NB4 (cell line): ENCODE data around the gene PTCH2.

Experiments used
- DNase-seq: peaks from one replicate; pipeline ENCODE4 v3.0.0; 2010; ENCODE audit warnings: low read depth
- H3K4me3 ChIP-seq: one replicate; pipeline ENCODE4 v1.5.1; 2011; ENCODE audit warnings: mild to moderate bottlenecking, low read depth, low read length, moderate library complexity
- MYC ChIP-seq: IDR thresholded peaks from 2 replicates; pipeline ENCODE4 v1.6.1; 2011; ENCODE audit warnings: low read depth, low read length
- POLR2A ChIP-seq: IDR thresholded peaks from 2 replicates; pipeline ENCODE4 v1.6.1; 2011; ENCODE audit warnings: mild to moderate bottlenecking; ENCODE audit not compliant: insufficient read length; ENCODE audit errors: extremely low read depth
- TF ChIP-seq, protein P1 (sequence below): IDR thresholded peaks from one replicate; pipeline ENCODE4 v1.5.1; 2012; ENCODE audit warnings: low read depth, low read length
- TF ChIP-seq, protein P2 (sequence below): IDR thresholded peaks from 2 replicates; pipeline ENCODE4 v1.6.1; 2011; ENCODE audit warnings: low read depth, low read length

Gene PTCH2

DNA sequence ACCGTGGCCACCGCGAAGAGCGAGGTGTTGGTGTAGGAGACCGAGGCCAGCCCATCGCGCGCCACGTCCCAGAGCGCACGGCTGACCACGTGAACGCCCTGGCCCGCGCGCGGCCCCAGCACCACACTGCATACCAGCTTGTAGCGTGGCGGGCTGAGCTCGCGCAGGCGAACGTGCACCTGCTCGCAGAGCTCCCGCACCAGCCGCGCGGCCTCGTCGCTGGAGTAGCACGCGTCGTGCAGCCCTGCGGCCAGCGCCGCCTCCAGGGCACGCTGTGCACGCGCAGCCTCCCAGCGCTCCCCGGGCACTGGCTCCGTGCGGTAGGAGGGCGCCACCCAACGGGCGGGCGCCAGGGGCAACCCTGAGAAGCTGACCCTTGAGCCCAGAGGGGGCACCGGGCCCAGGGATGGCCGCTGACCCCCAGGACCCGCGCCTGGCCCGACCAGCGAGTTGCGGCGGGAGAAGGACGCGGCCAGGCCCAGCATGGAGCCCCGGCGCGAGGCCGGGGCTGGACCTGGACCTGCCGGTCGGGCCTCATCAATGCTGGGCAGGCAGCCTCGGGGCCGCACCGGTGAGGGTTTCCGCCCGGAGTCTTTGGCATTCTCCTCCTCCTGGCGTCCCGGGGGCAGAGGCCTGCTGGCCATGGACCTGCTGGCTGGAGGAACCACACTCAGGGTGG is 36.9 kb downstream of the PTCH2 start:
- TF ChIP-seq POLR2A, result no peak
- TF ChIP-seq, protein P1, sequence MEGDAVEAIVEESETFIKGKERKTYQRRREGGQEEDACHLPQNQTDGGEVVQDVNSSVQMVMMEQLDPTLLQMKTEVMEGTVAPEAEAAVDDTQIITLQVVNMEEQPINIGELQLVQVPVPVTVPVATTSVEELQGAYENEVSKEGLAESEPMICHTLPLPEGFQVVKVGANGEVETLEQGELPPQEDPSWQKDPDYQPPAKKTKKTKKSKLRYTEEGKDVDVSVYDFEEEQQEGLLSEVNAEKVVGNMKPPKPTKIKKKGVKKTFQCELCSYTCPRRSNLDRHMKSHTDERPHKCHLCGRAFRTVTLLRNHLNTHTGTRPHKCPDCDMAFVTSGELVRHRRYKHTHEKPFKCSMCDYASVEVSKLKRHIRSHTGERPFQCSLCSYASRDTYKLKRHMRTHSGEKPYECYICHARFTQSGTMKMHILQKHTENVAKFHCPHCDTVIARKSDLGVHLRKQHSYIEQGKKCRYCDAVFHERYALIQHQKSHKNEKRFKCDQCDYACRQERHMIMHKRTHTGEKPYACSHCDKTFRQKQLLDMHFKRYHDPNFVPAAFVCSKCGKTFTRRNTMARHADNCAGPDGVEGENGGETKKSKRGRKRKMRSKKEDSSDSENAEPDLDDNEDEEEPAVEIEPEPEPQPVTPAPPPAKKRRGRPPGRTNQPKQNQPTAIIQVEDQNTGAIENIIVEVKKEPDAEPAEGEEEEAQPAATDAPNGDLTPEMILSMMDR, result no peak
- no peak for TF ChIP-seq MYC
- TF ChIP-seq, protein P2, sequence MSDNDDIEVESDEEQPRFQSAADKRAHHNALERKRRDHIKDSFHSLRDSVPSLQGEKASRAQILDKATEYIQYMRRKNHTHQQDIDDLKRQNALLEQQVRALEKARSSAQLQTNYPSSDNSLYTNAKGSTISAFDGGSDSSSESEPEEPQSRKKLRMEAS, result no peak
- no peak overlapping the region for H3K4me3 ChIP-seq
- no peak for DNase-seq

DNA sequence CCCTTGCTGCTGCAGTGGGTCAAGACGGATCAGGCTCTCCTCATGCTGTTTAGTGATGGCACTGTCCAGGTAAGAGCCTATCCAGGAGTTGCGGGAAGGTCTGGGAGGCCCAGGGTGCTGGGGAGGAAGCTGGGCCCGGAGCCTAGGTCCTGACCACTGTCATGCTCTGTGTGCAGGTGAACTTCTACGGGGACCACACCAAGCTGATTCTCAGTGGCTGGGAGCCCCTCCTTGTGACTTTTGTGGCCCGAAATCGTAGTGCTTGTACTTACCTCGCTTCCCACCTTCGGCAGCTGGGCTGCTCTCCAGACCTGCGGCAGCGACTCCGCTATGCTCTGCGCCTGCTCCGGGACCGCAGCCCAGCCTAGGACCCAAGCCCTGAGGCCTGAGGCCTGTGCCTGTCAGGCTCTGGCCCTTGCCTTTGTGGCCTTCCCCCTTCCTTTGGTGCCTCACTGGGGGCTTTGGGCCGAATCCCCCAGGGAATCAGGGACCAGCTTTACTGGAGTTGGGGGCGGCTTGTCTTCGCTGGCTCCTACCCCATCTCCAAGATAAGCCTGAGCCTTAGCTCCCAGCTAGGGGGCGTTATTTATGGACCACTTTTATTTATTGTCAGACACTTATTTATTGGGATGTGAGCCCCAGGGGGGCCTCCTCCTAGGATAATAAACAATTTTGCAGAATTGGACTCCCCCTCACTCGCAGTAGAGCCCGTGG is 37.6 kb downstream of the PTCH2 start:
- no peak overlapping the region for H3K4me3 ChIP-seq
- no peak for DNase-seq
- no peak for TF ChIP-seq MYC

DNA sequence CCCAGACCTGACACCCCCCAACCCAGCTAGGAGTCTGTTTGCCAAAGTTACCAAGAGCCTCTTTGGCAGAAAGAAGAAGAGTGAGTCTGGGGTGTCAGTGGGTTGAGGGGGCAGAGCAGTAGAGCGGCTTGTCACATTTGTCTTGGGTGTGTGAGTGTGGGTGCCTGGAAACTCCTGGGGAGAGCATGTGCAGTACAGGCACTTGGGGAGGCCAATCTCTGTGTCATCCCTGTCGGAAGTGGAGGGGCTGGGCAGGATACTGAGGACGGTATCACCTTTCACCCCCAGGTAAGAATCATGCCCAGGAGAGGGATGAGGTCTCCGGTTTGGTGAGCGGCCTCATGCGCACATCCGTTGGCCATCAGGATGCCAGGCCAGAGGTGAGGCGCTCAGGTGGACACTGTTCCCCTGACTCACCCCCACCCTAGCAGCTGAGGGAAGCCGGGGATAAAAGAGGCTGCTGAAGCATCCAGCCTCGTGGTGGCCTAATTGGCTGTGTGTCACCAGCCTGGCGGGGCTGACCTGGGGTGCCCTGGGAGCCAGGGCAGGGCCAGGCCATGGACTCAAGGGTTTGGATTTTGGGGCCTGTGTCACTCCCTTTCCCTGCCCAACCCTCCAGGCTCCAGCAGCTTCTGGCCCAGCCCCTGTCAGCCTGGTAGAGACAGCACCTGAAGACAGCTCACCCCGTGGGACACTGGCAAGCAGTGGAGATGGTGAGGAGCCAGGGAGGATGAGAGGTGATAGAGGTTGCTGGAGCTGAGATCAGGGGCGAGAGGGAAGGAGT is 39.5 kb downstream of the PTCH2 start:
- TF ChIP-seq, protein P1, result no peak
- TF ChIP-seq MYC (no peak), POLR2A (no peak)
- TF ChIP-seq, protein P2, result no peak
- DNase-seq, result no peak
- no peak overlapping the region for H3K4me3 ChIP-seq

DNA sequence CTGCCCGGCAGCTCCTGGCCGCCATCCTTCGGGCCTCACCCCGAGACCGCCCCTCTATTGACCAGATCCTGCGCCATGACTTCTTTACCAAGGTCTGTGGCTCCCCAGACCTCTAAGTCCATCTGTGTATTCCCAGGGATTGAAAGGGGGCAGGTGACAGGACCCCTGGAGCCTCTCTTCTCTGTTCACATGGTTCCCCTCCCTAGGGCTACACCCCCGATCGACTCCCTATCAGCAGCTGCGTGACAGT is 40.1 kb downstream of the PTCH2 start:
- DNase-seq, result no peak
- H3K4me3 ChIP-seq, result no peak overlapping the region
- no peak for TF ChIP-seq POLR2A
- TF ChIP-seq, protein P1, result no peak
- TF ChIP-seq MYC, result no peak
- TF ChIP-seq, protein P2, result no peak

DNA sequence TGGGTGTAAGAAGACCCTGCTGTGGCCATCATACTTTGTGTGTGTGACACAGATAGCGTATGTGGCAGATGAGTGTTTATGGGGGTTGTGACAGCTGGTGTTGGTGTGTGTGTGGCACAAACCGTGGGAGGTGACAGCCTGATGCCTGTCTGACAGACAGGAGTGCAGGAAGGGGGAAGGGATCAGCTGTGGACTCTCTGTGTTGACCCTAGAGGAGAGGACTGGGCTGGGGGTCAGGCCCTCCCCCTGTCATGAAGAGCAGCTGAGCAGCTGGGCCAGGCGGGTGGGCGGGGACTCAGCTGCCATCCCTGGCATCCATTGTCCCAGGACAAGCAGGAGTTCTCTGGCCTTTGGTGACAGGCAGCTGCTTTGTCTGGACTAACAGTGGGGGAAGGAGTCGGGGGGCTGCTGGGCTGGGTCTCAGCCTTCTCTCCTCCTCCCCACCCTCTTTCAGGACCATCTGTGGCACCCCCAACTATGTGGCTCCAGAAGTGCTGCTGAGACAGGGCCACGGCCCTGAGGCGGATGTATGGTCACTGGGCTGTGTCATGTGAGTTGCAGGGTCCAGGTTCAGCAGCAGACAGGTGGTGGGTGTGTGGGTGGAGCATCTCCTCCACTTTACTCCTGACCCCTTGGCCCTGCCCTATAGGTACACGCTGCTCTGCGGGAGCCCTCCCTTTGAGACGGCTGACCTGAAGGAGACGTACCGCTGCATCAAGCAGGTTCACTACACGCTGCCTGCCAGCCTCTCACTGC is 40.6 kb downstream of the PTCH2 start:
- no peak for DNase-seq
- H3K4me3 ChIP-seq, result no peak overlapping the region
- TF ChIP-seq POLR2A (no peak), MYC (no peak)
- TF ChIP-seq, protein P1, result no peak
- TF ChIP-seq, protein P2, result no peak
